Left ventricle myocardium inferior (tissue), 1 donor: ENCODE measurements around the gene MUC3A. TPM values are rescaled to one million over a fixed set of nuclear protein-coding genes. Genes with fewer than 3 reads are reported as not detected.
"Not testable (repeated sequence)": the region's sequence is repeated elsewhere in the genome, so short reads cannot be mapped to it uniquely, and the experiment has no call there.

Source experiments
- DNase-seq: peaks from one replicate; pipeline ENCODE4 v3.0.0-alpha.2; 2020
- H3K27ac ChIP-seq: fragments of 200-600 bp; replicated peaks from 2 replicates; pipeline ENCODE4 v1.8.0; 2021
- H3K27me3 ChIP-seq: fragments of 200-600 bp; 2 replicates; pipeline ENCODE4 v1.8.0; 2021; ENCODE audit warnings: low read depth
- H3K36me3 ChIP-seq: fragments of 200-600 bp; 2 replicates; pipeline ENCODE4 v1.8.0; 2021
- H3K4me1 ChIP-seq: fragments of 200-600 bp; 2 replicates; pipeline ENCODE4 v1.8.0; 2021
- H3K4me3 ChIP-seq: fragments of 200-600 bp; 2 replicates; pipeline ENCODE4 v1.8.0; 2021; ENCODE audit warnings: mild to moderate bottlenecking, moderate library complexity
- H3K9me3 ChIP-seq: fragments of 200-600 bp; replicated peaks from 2 replicates; pipeline ENCODE4 v1.8.0; 2021
- CTCF ChIP-seq: fragments of 200-600 bp; IDR thresholded peaks from 2 replicates; pipeline ENCODE4 v1.8.0; 2021; ENCODE audit warnings: antibody characterized with exemption, mild to moderate bottlenecking, borderline replicate concordance
- intact Hi-C: fragments of 100-400 bp; cut with micrococcal nuclease; formaldehyde crosslinking; loops from one replicate; pipeline ENCODE4 v1.11.0; 2022
- total RNA-seq: library from RNA; stranded (reverse); fragmentation: NEBNext Ultra II Directional; extraction: Animal tissue kit (Norgen Biotek cat#: 25700); gene quantifications from one replicate; pipeline ENCODE4 v1.2.1, GENCODE V29; 2021
- donor health status: DM: no; HTN: yes; CAD: no; lungs with severe emphysema.

Gene MUC3A
- total RNA-seq, 1 donor from 2014 or later = 0.19 TPM

DNA sequence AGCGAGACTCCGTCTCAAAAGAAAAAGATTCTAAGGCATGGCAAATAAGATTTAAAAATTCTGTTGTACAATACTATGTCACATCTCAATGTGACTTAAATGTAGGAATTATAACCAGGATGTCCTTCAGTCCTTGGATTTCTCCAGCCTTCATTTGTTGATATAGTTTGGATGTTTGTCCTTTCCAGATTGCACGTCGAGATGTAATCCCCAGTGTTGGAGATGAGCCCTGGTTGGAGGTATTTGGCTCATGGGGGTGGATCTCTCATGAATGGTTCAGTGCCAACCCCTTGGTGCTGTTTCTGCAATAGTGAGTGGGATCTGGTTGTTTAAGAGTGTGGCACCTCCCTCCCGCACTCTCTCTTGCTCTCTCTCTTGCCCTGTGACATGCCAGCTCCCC is 40.8 kb upstream of the MUC3A start:
- no peak overlapping the region for H3K4me3 ChIP-seq
- H3K9me3 ChIP-seq = peaks cover 15% of the 10 kb centered on the region
- no peak for TF ChIP-seq CTCF
- DNase-seq = no peak
- no peaks in the 10 kb centered on the region for H3K4me1 ChIP-seq
- no peak overlapping the region for H3K27ac ChIP-seq
- H3K36me3 ChIP-seq = no peaks in the 10 kb centered on the region
- intact Hi-C loops = no loop called here
- H3K27me3 ChIP-seq = peaks cover 61% of the 10 kb centered on the region

GRCh38 chr7:100910443-100910842 is 38.9 kb upstream of the MUC3A start:
- not testable (repeated sequence) for H3K4me3 ChIP-seq, DNase-seq

DNA sequence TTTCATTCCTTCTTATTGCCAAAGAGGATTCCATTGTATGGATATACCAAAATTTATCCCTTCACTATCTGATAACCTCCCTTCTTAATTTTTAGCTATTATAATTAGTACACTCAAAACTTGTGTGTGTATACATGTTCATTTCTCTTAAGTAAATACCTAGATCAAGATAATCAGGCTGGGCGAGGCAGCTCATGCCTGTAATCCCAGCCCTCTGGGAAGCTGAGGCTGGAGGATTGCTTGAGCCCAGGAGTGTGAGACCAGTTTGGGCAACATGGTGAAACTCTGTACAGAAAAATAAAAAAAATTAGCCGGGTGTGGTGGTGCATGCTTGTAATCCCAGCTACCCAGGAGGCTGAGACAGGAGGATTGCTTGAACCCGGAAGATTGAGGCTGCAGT is 37.9 kb upstream of the MUC3A start:
- no peak for TF ChIP-seq CTCF
- Histone ChIP-seq H3K4me1 (no peaks in the 10 kb centered on the region), H3K27me3 (peaks cover 47% of the 10 kb centered on the region), H3K36me3 (no peaks in the 10 kb centered on the region), H3K4me3 (no peak overlapping the region), H3K9me3 (peaks cover 11% of the 10 kb centered on the region), H3K27ac (no peak overlapping the region)
- intact Hi-C loops = no loop called here
- no peak for DNase-seq

More at GRCh38 chr7:100910443-100910842, 38.9 kb upstream of the MUC3A start:
- H3K27ac ChIP-seq, intact Hi-C loops, H3K36me3 ChIP-seq, H3K4me1 ChIP-seq: not testable (repeated sequence)
- Histone ChIP-seq H3K9me3 (peaks cover 15% of the 10 kb centered on the region), H3K27me3 (peaks cover 49% of the 10 kb centered on the region)

GRCh38 chr7:100914208-100914878 is 35.0 kb upstream of the MUC3A start:
- DNase-seq = no peak
- Histone ChIP-seq H3K27ac (no peak overlapping the region), H3K9me3 (no peaks in the 10 kb centered on the region), H3K36me3 (no peaks in the 10 kb centered on the region), H3K4me3 (no peak overlapping the region), H3K27me3 (peaks cover 52% of the 10 kb centered on the region), H3K4me1 (no peaks in the 10 kb centered on the region)
- no peak for TF ChIP-seq CTCF
- intact Hi-C loops = no loop called here

- Histone ChIP-seq H3K9me3 (no peaks in the 10 kb centered on the region), H3K27ac (no peak overlapping the region), H3K36me3 (no peaks in the 10 kb centered on the region), H3K4me3 (no peak overlapping the region), H3K4me1 (no peaks in the 10 kb centered on the region), H3K27me3 (peaks cover 58% of the 10 kb centered on the region)
- intact Hi-C loops = no loop called here
- DNase-seq = no peak
- no peak for TF ChIP-seq CTCF
Observed at GRCh38 chr7:100914879-100915447, 34.4 kb upstream of the MUC3A start.

- DNase-seq, H3K36me3 ChIP-seq, H3K27ac ChIP-seq, H3K9me3 ChIP-seq, intact Hi-C loops, H3K4me3 ChIP-seq, H3K4me1 ChIP-seq: not testable (repeated sequence)
- H3K27me3 ChIP-seq = peaks cover 50% of the 10 kb centered on the region
Observed at GRCh38 chr7:100919335-100919734, 30.0 kb upstream of the MUC3A start.

GRCh38 chr7:100919779-100920437 is 29.4 kb upstream of the MUC3A start:
- intact Hi-C loops, H3K4me1 ChIP-seq, H3K9me3 ChIP-seq, DNase-seq, H3K4me3 ChIP-seq, H3K27ac ChIP-seq, H3K36me3 ChIP-seq: not testable (repeated sequence)
- H3K27me3 ChIP-seq = peaks cover 50% of the 10 kb centered on the region
